Measurements from ENCODE around the gene RBP5. TPM values are rescaled to one million over a fixed set of nuclear protein-coding genes. Genes with fewer than 3 reads are reported as not detected.
A peak's percentile ranks its signal among the peaks of the same experiment; 100 is the strongest.

The RBP5 gene
- total and polyA plus RNA-seq, 9 of the 15 experiments (the other 6 are each of a cell fraction or from before 2014, with no cell fraction given): 8.6 to 22.5 (median 11.4) TPM

- no peak overlapping the region for H3K4me3 ChIP-seq
- no peak overlapping the region for H3K27ac ChIP-seq (ENCODE audit: extremely low read depth, low read depth, low read length)
- ChIA-PET POLR2A (no interaction called here), CTCF (ENCODE audit: low intra/inter-chr PET ratio) (no interaction called here)
- H3K9me3 ChIP-seq (replicated peaks; ENCODE audit: control insufficient read depth, insufficient read depth, low read depth, low read length): no peaks in the 10 kb centered on the region
- BruUV-seq (replicated peaks): no TSS peak
- H3K9ac ChIP-seq (ENCODE audit: insufficient read depth in 1 of 2, low read depth in 2 of 2, low read length in 2 of 2): no peak overlapping the region
- peaks cover 0 to 4% of the 10 kb centered on the region in 2 experiments; a peak in 2 of 5 replicates for H3K4me1 ChIP-seq (replicated peaks in 1 of 2; ENCODE audit: control insufficient read depth in 2 of 2, insufficient read depth in 2 of 2, low read length in 2 of 2)
- 82% methylated on average over 6 of the region's 6 CpGs for WGBS (ENCODE audit: insufficient coverage, low coverage, missing lambda C conversion rate)
- DNase-seq (ENCODE audit: extremely low read depth in 1 of 4, low spot score in 3 of 4) (no peak), FAIRE-seq (no peak), ATAC-seq (no peak)
- H3K79me2 ChIP-seq (ENCODE audit: control insufficient read depth, insufficient read depth, low read length): no peaks in the 10 kb centered on the region
- H3K4me2 ChIP-seq (ENCODE audit: insufficient read depth, low read length): no peak overlapping the region
- H3K36me3 ChIP-seq (ENCODE audit: control insufficient read depth, insufficient read depth, low read length): peaks cover 29% of the 10 kb centered on the region; the same call in 2 of the 3 replicates
- in situ Hi-C loops (cut with MboI): no loop called here
- TF ChIP-seq CEBPB (tag; IDR thresholded peaks at IDR 0.05) (0 out of 2 replicates have a peak, but pooled peaks have one; percentile 17), NUFIP1 (IDR thresholded peaks at IDR 0.05; ENCODE audit: partially characterized antibody) (no peak), CEBPG (CRISPR knock-in tag; IDR thresholded peaks at IDR 0.05) (no peak), CEBPG (tag; conservative IDR thresholded peaks at IDR 0.05 in 1 of 2, IDR thresholded peaks at IDR 0.05 in 1 of 2) (0 out of 4 replicates have a peak, but pooled peaks of 1 of the 2 experiments have one; percentile 15)
- no peaks in the 10 kb centered on the region for H3K9me1 ChIP-seq (ENCODE audit: control insufficient read depth, insufficient read depth, low read length)
- no peak overlapping the region for H2AFZ ChIP-seq (ENCODE audit: low read depth, low read length)
- no peaks in the 10 kb centered on the region for H3K27me3 ChIP-seq (ENCODE audit: control insufficient read depth in 2 of 2, insufficient read depth in 2 of 2, low read length in 2 of 2)
- no peaks in the 10 kb centered on the region for H4K20me1 ChIP-seq (replicated peaks; ENCODE audit: control insufficient read depth, insufficient read depth, low read length)
- intact Hi-C loops (cut with micrococcal nuclease): no loop called here
These were observed 22.8 kb upstream of the RBP5 start for GRCh38 chr12:7151532-7151931.

- ChIA-PET POLR2A (interaction anchor here (1.3 kb wide), 1 partner anchor 10 kb away, joined by 3 read pairs; no protein-coding TSS in a partner anchor), CTCF (ENCODE audit: low intra/inter-chr PET ratio) (no interaction called here)
- peaks cover 31% of the 10 kb centered on the region; the same call in 2 of the 3 replicates for H3K36me3 ChIP-seq (ENCODE audit: control insufficient read depth, insufficient read depth, low read length)
These were observed 22.2 kb upstream of the RBP5 start for GRCh38 chr12:7150841-7151240.

More at GRCh38 chr12:7150841-7151240, 22.2 kb upstream of the RBP5 start:
- Histone ChIP-seq H3K4me2 (ENCODE audit: insufficient read depth, low read length) (no peak overlapping the region), H3K9me1 (ENCODE audit: control insufficient read depth, insufficient read depth, low read length) (no peaks in the 10 kb centered on the region), H3K79me2 (ENCODE audit: control insufficient read depth, insufficient read depth, low read length) (no peaks in the 10 kb centered on the region), H2AFZ (ENCODE audit: low read depth, low read length) (no peak overlapping the region), H3K9me3 (replicated peaks; ENCODE audit: control insufficient read depth, insufficient read depth, low read depth, low read length) (no peaks in the 10 kb centered on the region), H3K9ac (ENCODE audit: insufficient read depth in 1 of 2, low read depth in 2 of 2, low read length in 2 of 2) (no peak overlapping the region), H3K4me3 (no peak overlapping the region), H3K4me1 (replicated peaks in 1 of 2; ENCODE audit: control insufficient read depth in 2 of 2, insufficient read depth in 2 of 2, low read length in 2 of 2) (peaks cover 0 to 3% of the 10 kb centered on the region in 2 experiments; a peak in 2 of 5 replicates), H4K20me1 (replicated peaks; ENCODE audit: control insufficient read depth, insufficient read depth, low read length) (no peaks in the 10 kb centered on the region), H3K27ac (ENCODE audit: extremely low read depth, low read depth, low read length) (no peak overlapping the region), H3K27me3 (ENCODE audit: control insufficient read depth in 2 of 2, insufficient read depth in 2 of 2, low read length in 2 of 2) (no peaks in the 10 kb centered on the region)
- TF ChIP-seq SMAD1 (IDR thresholded peaks at IDR 0.05; ENCODE audit: low read depth, low read length, partially characterized antibody) (no peak), TRIM28 (IDR thresholded peaks at IDR 0.05) (no peak), BRF1 (IDR thresholded peaks at IDR 0.05; ENCODE audit: borderline replicate concordance, extremely low read depth, insufficient read length) (no peak), PCBP2 (IDR thresholded peaks at IDR 0.05; ENCODE audit: low read depth, low read length, poor library complexity, severe bottlenecking) (no peak), MYBL2 (IDR thresholded peaks at IDR 0.05; ENCODE audit: low read depth) (no peak), MYBL2 (CRISPR knock-in tag; IDR thresholded peaks at IDR 0.05; ENCODE audit: borderline replicate concordance) (no peak), NKRF (IDR thresholded peaks at IDR 0.05; ENCODE audit: borderline replicate concordance) (no peak), E2F5 (CRISPR knock-in tag; IDR thresholded peaks at IDR 0.05) (no peak), CXXC5 (CRISPR knock-in tag; IDR thresholded peaks at IDR 0.05) (no peak), IFI16 (CRISPR knock-in tag; IDR thresholded peaks at IDR 0.05) (no peak), DNMT1 (IDR thresholded peaks at IDR 0.05) (no peak)
- no TSS peak for BruUV-seq (replicated peaks)
- 73% methylated on average over 4 of the region's 6 CpGs for WGBS (ENCODE audit: insufficient coverage, low coverage, missing lambda C conversion rate)
- intact Hi-C loops (cut with micrococcal nuclease) (no loop called here), in situ Hi-C loops (cut with MboI) (no loop called here)
- FAIRE-seq (no peak), ATAC-seq (no peak), DNase-seq (ENCODE audit: extremely low read depth in 1 of 4, low spot score in 3 of 4) (no peak)
